Measurements from ENCODE around the gene PIGU. TPM values are rescaled to one million over a fixed set of nuclear protein-coding genes. Genes with fewer than 3 reads are reported as not detected.

The PIGU gene
- total and polyA plus RNA-seq, 2 donors = 17.3 to 19.1 TPM

DNA sequence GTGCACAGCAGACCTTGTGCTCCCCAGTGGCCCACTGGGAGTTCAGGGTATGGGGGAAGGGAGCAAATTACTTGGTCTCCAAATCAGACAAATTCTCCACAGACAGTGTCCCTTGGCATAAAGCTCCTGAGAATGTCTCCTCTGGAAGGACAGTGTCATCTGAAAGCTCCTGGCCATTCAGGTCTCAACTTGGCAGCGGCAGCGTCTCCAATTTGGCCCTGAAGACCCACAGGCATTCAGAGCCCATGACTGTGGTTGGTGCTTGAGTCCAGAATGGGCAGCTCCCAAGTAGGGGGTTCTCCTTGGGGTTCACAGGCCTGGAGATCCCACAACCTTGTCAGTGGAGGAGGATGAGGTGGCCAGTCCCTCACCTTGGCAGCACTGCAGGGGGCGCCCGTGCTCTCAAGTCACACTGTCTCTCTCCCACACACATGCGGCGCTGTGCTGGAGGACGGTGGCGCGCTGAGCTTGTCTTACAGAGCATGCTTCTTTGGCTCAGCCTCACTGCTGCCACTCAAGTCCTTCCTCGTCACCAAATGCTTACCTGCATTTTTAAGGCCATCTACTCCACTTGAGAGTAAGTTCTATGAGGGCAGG, 140.0 kb downstream of the PIGU start:
- no peak overlapping the region for H3K27ac ChIP-seq (ENCODE audit: low read depth)
- no peaks in the 10 kb centered on the region for H3K4me1 ChIP-seq (ENCODE audit: insufficient read depth)
- WGBS = 75% methylated on average over 10 of the region's 10 CpGs
- no peak for DNase-seq (ENCODE audit: extremely low spot score)
- no peak overlapping the region for H3K4me3 ChIP-seq (ENCODE audit: low read depth, low read length)
- peaks cover 2% of the 10 kb centered on the region for H3K36me3 ChIP-seq (ENCODE audit: insufficient read depth)

- WGBS = 97% methylated on average over 2 of the region's 2 CpGs
- no peaks in the 10 kb centered on the region for H3K4me1 ChIP-seq (ENCODE audit: insufficient read depth)
- H3K36me3 ChIP-seq (ENCODE audit: insufficient read depth) = no peaks in the 10 kb centered on the region
- no peak for DNase-seq (ENCODE audit: extremely low spot score)
- no peak overlapping the region for H3K27ac ChIP-seq (ENCODE audit: low read depth)
- H3K4me3 ChIP-seq (ENCODE audit: low read depth, low read length) = no peak overlapping the region
Observed at GRCh38 chr20:34535857-34536256, 141.0 kb downstream of the PIGU start.

DNA sequence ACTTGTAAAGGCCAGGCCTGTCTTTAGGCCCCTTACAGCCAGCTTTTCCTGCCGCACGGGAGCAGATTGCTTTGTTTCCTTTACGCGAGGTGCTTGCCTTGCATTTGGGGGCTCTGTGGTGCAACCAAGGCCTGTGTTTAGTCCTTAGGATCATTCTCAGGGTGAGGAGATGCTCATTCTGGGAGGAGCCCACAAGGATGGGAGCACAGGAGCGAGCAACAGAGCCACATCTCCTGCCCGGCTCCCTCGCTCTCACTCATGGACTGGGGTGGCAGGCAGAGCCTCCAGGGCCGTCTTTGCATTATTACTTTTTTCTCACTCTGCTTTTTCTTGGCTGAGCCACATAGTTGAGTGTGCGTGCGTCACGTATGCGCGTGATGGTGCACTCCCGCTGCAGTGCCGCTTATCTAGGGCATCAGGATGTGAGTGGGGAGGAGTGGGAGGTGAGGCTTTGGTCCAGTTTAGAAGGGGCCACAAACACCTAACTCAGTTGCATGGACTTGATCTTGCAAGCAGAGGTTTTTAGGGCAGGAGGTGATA, 141.5 kb downstream of the PIGU start:
- no peak for DNase-seq (ENCODE audit: extremely low spot score)
- Histone ChIP-seq H3K36me3 (ENCODE audit: insufficient read depth) (no peaks in the 10 kb centered on the region), H3K4me3 (ENCODE audit: low read depth, low read length) (no peak overlapping the region), H3K27ac (ENCODE audit: low read depth) (no peak overlapping the region), H3K4me1 (ENCODE audit: insufficient read depth) (no peaks in the 10 kb centered on the region)
- WGBS = 92% methylated on average over 15 of the region's 15 CpGs

- H3K4me1 ChIP-seq (ENCODE audit: insufficient read depth) = no peaks in the 10 kb centered on the region
- 92% methylated on average over 15 of the region's 15 CpGs for WGBS
- no peak overlapping the region for H3K4me3 ChIP-seq (ENCODE audit: low read depth, low read length)
- no peak for DNase-seq (ENCODE audit: extremely low spot score)
- no peak overlapping the region for H3K27ac ChIP-seq (ENCODE audit: low read depth)
- H3K36me3 ChIP-seq (ENCODE audit: insufficient read depth) = no peaks in the 10 kb centered on the region
Observed at GRCh38 chr20:34534391-34535165, 142.3 kb downstream of the PIGU start.

- Histone ChIP-seq H3K4me1 (ENCODE audit: insufficient read depth) (no peaks in the 10 kb centered on the region), H3K27ac (ENCODE audit: low read depth) (no peak overlapping the region), H3K36me3 (ENCODE audit: insufficient read depth) (no peaks in the 10 kb centered on the region), H3K4me3 (ENCODE audit: low read depth, low read length) (no peak overlapping the region)
- no peak for DNase-seq (ENCODE audit: extremely low spot score)
- WGBS = 94% methylated on average over 7 of the region's 7 CpGs
Observed at GRCh38 chr20:34532756-34533155, 144.1 kb downstream of the PIGU start.

DNA sequence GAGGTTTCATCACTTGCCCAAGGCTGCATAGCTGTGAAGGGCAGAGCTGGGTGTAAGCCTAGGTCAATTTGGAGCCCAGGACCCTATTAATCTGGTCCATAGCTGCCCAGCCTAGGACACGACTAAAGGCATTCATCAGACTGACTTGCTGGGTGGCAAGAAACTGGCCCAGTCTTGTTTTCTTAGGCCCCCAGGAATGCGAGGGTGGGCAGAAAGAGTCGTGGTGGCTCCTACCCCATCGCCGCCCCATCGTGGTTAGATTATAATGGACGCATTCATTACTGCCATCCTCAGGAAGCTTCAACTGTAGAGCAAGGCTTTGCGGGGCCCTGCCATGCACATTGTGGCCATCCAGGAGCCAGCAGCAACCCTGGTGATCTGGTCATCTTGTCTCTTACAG, 144.6 kb downstream of the PIGU start:
- no peak overlapping the region for H3K4me3 ChIP-seq (ENCODE audit: low read depth, low read length)
- no peaks in the 10 kb centered on the region for H3K4me1 ChIP-seq (ENCODE audit: insufficient read depth)
- 84% methylated on average over 8 of the region's 8 CpGs for WGBS
- no peaks in the 10 kb centered on the region for H3K36me3 ChIP-seq (ENCODE audit: insufficient read depth)
- no peak for DNase-seq (ENCODE audit: extremely low spot score)
- H3K27ac ChIP-seq (ENCODE audit: low read depth) = no peak overlapping the region

GRCh38 chr20:34531608-34532265, 145.2 kb downstream of the PIGU start:
- Histone ChIP-seq H3K36me3 (ENCODE audit: insufficient read depth) (no peaks in the 10 kb centered on the region), H3K4me1 (ENCODE audit: insufficient read depth) (no peaks in the 10 kb centered on the region), H3K4me3 (ENCODE audit: low read depth, low read length) (no peak overlapping the region), H3K27ac (ENCODE audit: low read depth) (no peak overlapping the region)
- no peak for DNase-seq (ENCODE audit: extremely low spot score)
- WGBS = 86% methylated on average over 8 of the region's 8 CpGs

DNA sequence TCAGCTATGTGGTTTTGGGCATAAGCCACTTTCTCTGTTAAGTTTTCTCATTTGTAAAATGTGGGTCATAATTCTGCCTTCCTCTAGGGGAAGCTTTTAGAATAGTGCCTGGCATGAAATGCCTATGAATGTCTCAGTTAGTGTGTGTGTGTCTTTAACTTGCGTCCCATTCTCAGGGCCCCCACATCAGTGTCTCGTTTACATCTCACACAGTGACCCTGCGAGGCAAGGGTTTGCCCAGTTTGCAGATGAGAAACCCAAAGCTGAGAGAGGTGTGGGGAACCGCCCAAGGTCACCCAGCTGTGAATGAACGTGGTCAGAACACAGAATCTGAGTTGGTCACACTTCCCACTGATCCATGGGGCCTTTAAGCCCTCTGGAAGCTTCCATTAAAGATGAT, 146.6 kb downstream of the PIGU start:
- Histone ChIP-seq H3K4me3 (ENCODE audit: low read depth, low read length) (no peak overlapping the region), H3K4me1 (ENCODE audit: insufficient read depth) (peaks cover 2% of the 10 kb centered on the region), H3K36me3 (ENCODE audit: insufficient read depth) (no peaks in the 10 kb centered on the region), H3K27ac (ENCODE audit: low read depth) (no peak overlapping the region)
- 84% methylated on average over 5 of the region's 5 CpGs for WGBS
- no peak for DNase-seq (ENCODE audit: extremely low spot score)

GRCh38 chr20:34529742-34530141, 147.2 kb downstream of the PIGU start:
- WGBS = 82% methylated on average over 3 of the region's 3 CpGs
- Histone ChIP-seq H3K36me3 (ENCODE audit: insufficient read depth) (no peaks in the 10 kb centered on the region), H3K27ac (ENCODE audit: low read depth) (no peak overlapping the region), H3K4me1 (ENCODE audit: insufficient read depth) (peaks cover 2% of the 10 kb centered on the region), H3K4me3 (ENCODE audit: low read depth, low read length) (no peak overlapping the region)
- no peak for DNase-seq (ENCODE audit: extremely low spot score)

- 56% methylated on average over 5 of the region's 5 CpGs for WGBS
- H3K36me3 ChIP-seq (ENCODE audit: insufficient read depth) = no peaks in the 10 kb centered on the region
- peaks cover 2% of the 10 kb centered on the region for H3K4me1 ChIP-seq (ENCODE audit: insufficient read depth)
- no peak for DNase-seq (ENCODE audit: extremely low spot score)
- no peak overlapping the region for H3K27ac ChIP-seq (ENCODE audit: low read depth)
- H3K4me3 ChIP-seq (ENCODE audit: low read depth, low read length) = no peak overlapping the region
Observed at GRCh38 chr20:34528921-34529297, 148.0 kb downstream of the PIGU start.

GRCh38 chr20:34527016-34527415, 149.9 kb downstream of the PIGU start:
- H3K36me3 ChIP-seq (ENCODE audit: insufficient read depth) = no peaks in the 10 kb centered on the region
- no peak for DNase-seq (ENCODE audit: extremely low spot score)
- H3K27ac ChIP-seq (ENCODE audit: low read depth) = no peak overlapping the region
- no peak overlapping the region for H3K4me3 ChIP-seq (ENCODE audit: low read depth, low read length)
- WGBS = 90% methylated on average over 10 of the region's 10 CpGs
- H3K4me1 ChIP-seq (ENCODE audit: insufficient read depth) = peaks cover 2% of the 10 kb centered on the region

DNA sequence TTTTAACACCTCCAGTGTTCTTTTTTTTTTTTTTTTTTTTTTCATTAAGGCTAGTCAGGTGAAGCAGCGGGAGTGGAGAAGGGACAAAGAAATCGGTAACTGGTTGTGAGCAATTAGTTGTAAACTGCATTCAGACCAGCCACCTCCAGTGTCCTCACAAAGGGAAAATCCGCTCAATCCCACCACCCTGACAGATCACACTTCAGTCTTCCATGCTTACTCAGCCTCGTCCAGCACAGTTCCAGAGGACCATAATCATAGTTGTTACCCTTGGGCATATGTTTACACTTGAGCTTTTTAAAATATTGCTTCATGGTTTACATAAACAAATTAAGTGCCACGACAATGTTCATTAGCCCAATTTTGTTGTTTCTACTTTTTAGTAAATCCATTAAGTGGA, 150.4 kb downstream of the PIGU start:
- Histone ChIP-seq H3K27ac (ENCODE audit: low read depth) (peak overlapping the region; percentile 57), H3K4me3 (ENCODE audit: low read depth, low read length) (no peak overlapping the region), H3K36me3 (ENCODE audit: insufficient read depth) (no peaks in the 10 kb centered on the region), H3K4me1 (ENCODE audit: insufficient read depth) (peaks cover 2% of the 10 kb centered on the region)
- DNase-seq (ENCODE audit: extremely low spot score) = no peak
- WGBS = 70% methylated on average over 5 of the region's 5 CpGs

GRCh38 chr20:34525709-34526416, 151.0 kb downstream of the PIGU start:
- peak overlapping the region; percentile 76 for H3K27ac ChIP-seq (ENCODE audit: low read depth)
- H3K4me1 ChIP-seq (ENCODE audit: insufficient read depth) = peaks cover 2% of the 10 kb centered on the region
- peak; percentile 84 for DNase-seq (ENCODE audit: extremely low spot score)
- no peaks in the 10 kb centered on the region for H3K36me3 ChIP-seq (ENCODE audit: insufficient read depth)
- no peak overlapping the region for H3K4me3 ChIP-seq (ENCODE audit: low read depth, low read length)
- WGBS = 14% methylated on average over 14 of the region's 14 CpGs

Data from urinary bladder (tissue), 4 donors.